Peyer's patch (tissue), 4 donors: Measurements from ENCODE around the gene EHD2. TPM values are rescaled to one million over a fixed set of nuclear protein-coding genes. Genes with fewer than 3 reads are reported as not detected.
"Not testable (repeated sequence)": the region's sequence is repeated elsewhere in the genome, so short reads cannot be mapped to it uniquely, and the experiment has no call there.

Experiments used
- DNase-seq, 3 donors: peaks; one replicate each; pipeline ENCODE4 v3.0.0-alpha.2; 2017 to 2019
- H3K27ac ChIP-seq, 4 donors: fragments of 200-600 bp; sonication (generic); one replicate each; pipeline ENCODE4 v1.5.1; 2016 to 2019
- H3K27me3 ChIP-seq, 2 donors: fragments of 200-600 bp; sonication (generic); one replicate each; pipeline ENCODE4 v1.5.1; 2019
- H3K36me3 ChIP-seq, 3 donors: fragments of 200-600 bp; sonication (generic); one replicate each; pipeline ENCODE4 v1.5.1; 2016 to 2019
- H3K4me1 ChIP-seq, 4 donors: fragments of 200-600 bp; sonication (generic); one replicate each; pipeline ENCODE4 v1.5.1; 2016 to 2019
- H3K4me3 ChIP-seq, 4 donors: fragments of 200-600 bp; sonication (generic); 1 replicate in 3 of 4; 2 replicates in 1 of 4; pipeline ENCODE4 v1.5.1; 2016 to 2019; ENCODE audit warnings: mild to moderate bottlenecking in 1 of 4
- H3K9me3 ChIP-seq, 4 donors: fragments of 200-600 bp; sonication (generic); one replicate each; pipeline ENCODE4 v1.5.1; 2016 to 2019; ENCODE audit warnings: mild to moderate bottlenecking in 1 of 4
- POLR2A ChIP-seq, 2 donors: fragments of 450-650 bp; IDR thresholded peaks; one replicate each; pipeline ENCODE4 v1.5.1; 2017; ENCODE audit warnings: antibody characterized with exemption in 2 of 2, mild to moderate bottlenecking in 2 of 2, moderate library complexity in 2 of 2
- total RNA-seq, 4 donors: library from RNA; depleted of rRNA; stranded (reverse); fragments of >200 nt; gene quantifications; one replicate each; pipeline ENCODE4 v1.1.0, GENCODE V29; 2016
- TF ChIP-seq, protein P1 (sequence below), 6 experiments: fragments of 450-650 bp in 4 of 6; fragments of 200-600 bp in 2 of 6; sonication (generic) in 1 of 6; IDR thresholded peaks; one replicate each; pipeline ENCODE4 v1.5.1; 2017 to 2019; ENCODE audit warnings: antibody characterized with exemption in 6 of 6, mild to moderate bottlenecking in 3 of 6, moderate library complexity in 1 of 6

EHD2 gene
- total RNA-seq, 4 donors from 2014 or later = 11.2 to 117 (median 23.0) TPM

DNA sequence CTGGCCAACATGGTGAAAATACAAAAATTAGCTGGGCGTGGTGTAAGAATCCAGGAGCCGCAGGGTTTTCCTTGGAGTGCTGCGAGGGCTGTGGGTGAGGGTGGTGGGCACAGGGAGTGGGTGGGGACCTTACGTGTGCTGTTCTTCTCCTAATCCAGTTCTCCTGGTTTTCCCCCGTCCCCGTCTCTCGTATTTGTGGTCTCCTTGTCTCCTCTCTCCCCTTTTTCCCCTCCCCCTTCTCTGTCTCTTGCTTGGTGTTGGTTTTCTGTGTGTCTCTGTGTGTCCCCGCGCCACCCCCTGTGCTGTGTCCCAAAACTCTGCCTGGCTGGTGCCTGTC lies 67.0 kb downstream of the EHD2 start:
- peaks cover 0 to 39% (median 0%) of the 10 kb centered on the region in 4 donors for H3K4me1 ChIP-seq
- H3K36me3 ChIP-seq = peaks cover 0 to 39% (median 0%) of the 10 kb centered on the region in 3 donors
- H3K27ac ChIP-seq = peak overlapping the region; percentile 91 to 98 (median 94)
- no peaks in the 10 kb centered on the region for H3K27me3 ChIP-seq
- H3K9me3 ChIP-seq = no peaks in the 10 kb centered on the region
- DNase-seq = no peak
- TF ChIP-seq POLR2A (IDR thresholded peaks at IDR 0.05) = no peak
- TF ChIP-seq, protein P1, sequence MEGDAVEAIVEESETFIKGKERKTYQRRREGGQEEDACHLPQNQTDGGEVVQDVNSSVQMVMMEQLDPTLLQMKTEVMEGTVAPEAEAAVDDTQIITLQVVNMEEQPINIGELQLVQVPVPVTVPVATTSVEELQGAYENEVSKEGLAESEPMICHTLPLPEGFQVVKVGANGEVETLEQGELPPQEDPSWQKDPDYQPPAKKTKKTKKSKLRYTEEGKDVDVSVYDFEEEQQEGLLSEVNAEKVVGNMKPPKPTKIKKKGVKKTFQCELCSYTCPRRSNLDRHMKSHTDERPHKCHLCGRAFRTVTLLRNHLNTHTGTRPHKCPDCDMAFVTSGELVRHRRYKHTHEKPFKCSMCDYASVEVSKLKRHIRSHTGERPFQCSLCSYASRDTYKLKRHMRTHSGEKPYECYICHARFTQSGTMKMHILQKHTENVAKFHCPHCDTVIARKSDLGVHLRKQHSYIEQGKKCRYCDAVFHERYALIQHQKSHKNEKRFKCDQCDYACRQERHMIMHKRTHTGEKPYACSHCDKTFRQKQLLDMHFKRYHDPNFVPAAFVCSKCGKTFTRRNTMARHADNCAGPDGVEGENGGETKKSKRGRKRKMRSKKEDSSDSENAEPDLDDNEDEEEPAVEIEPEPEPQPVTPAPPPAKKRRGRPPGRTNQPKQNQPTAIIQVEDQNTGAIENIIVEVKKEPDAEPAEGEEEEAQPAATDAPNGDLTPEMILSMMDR (IDR thresholded peaks at IDR 0.05) = no peak
- H3K4me3 ChIP-seq = peak overlapping the region in 3 of 4 donors; percentile 87 to 92 (median 89)

DNA sequence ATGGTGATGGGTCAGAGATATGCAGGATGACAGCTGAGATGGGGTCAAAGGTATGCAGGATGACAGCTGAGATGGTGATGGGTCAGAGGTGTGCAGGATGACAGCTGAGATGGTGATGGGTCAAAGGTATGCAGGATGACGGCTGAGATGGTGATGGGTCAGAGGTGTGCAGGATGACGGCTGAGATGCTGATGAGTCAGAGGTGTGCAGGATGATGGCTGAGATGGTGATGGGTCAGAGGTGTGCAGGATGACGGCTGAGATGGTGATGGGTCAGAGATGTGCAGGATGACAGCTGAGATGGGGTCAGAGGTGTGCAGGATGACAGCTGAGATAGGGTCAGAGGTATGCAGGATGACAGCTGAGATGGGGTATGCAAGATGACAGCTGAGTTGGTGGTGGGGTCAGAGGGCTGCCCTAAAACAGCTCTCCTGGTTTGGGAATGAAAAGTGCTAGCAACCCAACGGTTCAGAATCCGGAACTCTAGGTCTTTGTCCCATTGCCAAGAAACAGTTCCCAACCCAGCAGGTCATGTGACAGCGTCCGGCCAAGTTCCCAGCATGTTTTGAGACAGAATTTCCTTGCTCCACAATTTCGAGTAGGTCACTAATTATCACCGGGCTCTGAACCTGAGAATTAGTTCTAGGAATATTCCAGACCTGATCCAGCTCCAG lies 68.5 kb downstream of the EHD2 start:
- H3K4me1 ChIP-seq = peaks cover 0 to 37% (median 0%) of the 10 kb centered on the region in 4 donors
- no peaks in the 10 kb centered on the region for H3K27me3 ChIP-seq
- no peak for TF ChIP-seq POLR2A (IDR thresholded peaks at IDR 0.05)
- TF ChIP-seq, protein P1 (IDR thresholded peaks at IDR 0.05) = no peak
- H3K36me3 ChIP-seq = peaks cover 0 to 47% (median 0%) of the 10 kb centered on the region in 3 donors
- no peaks in the 10 kb centered on the region for H3K9me3 ChIP-seq
- peak overlapping the region in 1 of 4 donors; percentile 96 for H3K27ac ChIP-seq
- peak in 2 of 3 donors; percentile 56 to 62 for DNase-seq
- no peak overlapping the region for H3K4me3 ChIP-seq

DNA sequence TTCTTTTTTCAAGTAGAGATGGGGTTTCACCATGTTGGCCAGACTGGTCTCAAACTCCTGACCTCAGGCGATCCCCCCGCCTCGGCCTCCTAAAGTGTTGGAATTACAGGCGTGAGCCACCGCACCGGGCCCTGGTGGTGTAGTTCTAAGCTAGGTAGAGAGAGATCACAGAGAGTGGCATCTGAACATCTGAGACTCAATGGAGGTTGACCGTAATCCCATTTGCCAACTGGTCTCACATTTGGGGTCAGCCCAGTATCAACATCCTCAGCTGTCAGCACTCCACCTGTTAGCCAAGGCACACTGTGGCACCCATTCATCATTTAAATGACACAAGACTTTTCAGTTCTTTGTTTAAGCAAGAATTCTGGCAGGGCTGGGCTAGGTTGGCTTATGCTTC lies 73.3 kb downstream of the EHD2 start:
- Histone ChIP-seq H3K36me3 (peaks cover 0 to 44% (median 0%) of the 10 kb centered on the region in 3 donors), H3K27ac (no peak overlapping the region), H3K4me1 (peaks cover 0 to 7% (median 0%) of the 10 kb centered on the region in 4 donors), H3K9me3 (no peaks in the 10 kb centered on the region), H3K27me3 (no peaks in the 10 kb centered on the region), H3K4me3 (no peak overlapping the region)
- no peak for TF ChIP-seq POLR2A (IDR thresholded peaks at IDR 0.05)
- TF ChIP-seq, protein P1 (IDR thresholded peaks at IDR 0.05) = no peak
- DNase-seq = no peak

DNA sequence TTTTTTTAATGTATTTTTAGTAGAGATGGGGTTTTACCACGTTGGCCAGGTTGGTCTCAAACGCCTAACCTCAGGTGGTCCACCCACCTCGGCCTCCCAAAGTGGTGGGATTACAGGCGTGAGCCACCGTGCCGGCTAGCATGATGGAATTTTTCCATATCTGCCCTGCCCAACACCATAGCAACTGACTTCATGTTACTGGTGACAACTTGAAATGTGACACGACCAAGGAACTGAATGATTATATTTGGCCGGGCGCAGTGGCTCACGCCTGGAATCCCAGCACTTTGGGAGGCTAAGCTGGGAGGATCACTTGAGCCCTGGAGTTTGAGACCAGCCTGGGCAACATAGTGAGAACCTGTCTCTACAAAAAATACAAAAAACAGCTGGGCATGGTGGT lies 74.1 kb downstream of the EHD2 start:
- peaks cover 0 to 43% (median 0%) of the 10 kb centered on the region in 3 donors for H3K36me3 ChIP-seq

DNA sequence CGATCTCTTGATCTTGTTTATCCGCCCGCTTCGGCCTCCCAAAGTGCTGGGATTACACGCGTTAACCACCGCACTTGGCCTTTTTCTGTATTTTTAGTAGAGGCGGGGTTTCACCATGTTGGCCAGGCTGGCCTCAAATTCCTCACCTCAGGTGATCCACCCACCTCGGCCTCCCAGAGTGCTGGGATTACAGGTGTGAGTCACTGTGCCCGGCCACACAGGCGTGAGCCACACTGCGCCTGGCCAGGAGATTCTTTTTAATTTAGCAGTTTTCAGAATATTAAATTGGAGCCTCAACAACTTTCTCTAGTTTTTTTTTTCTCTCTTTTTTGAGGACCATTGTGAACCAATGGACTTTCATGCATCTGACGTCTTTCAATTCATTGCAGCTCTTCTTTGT lies 76.6 kb downstream of the EHD2 start:
- not testable (repeated sequence) for H3K4me3 ChIP-seq, H3K27ac ChIP-seq, H3K9me3 ChIP-seq, H3K27me3 ChIP-seq, H3K4me1 ChIP-seq, DNase-seq
- peaks cover 0 to 18% (median 0%) of the 10 kb centered on the region in 3 donors for H3K36me3 ChIP-seq

More for the DNA sequence above, 74.1 kb downstream of the EHD2 start:
- H3K9me3 ChIP-seq, H3K27ac ChIP-seq, H3K27me3 ChIP-seq, H3K4me3 ChIP-seq, DNase-seq, H3K4me1 ChIP-seq: not testable (repeated sequence)

DNA sequence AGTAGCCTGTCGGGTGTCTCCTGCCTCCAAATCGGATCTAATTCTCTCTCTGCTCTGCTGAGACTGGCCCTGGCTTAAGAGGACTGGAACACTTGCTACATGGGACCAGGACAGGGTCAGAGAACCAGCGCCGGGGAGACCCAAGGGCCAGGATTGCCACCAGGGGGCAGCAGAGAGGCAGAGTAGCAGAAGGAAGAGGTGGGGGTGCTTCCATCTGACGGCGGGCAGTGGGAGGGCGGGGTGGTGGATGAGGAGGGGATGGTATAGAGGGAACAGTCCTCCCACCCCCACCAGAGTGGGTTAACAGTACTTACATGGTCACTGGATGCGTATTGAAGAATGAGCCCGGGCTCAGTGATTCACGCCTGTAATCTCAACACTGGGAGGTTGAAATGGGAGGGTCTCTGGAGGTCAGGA lies 77.2 kb downstream of the EHD2 start:
- no peak overlapping the region for H3K4me3 ChIP-seq
- peak; percentile 74 to 91 (median 85) for DNase-seq
- peaks cover 0 to 12% (median 0%) of the 10 kb centered on the region in 3 donors for H3K36me3 ChIP-seq
- no peak overlapping the region for H3K27ac ChIP-seq
- H3K4me1 ChIP-seq = peaks cover 0 to 4% (median 0%) of the 10 kb centered on the region in 4 donors
- TF ChIP-seq, protein P1 (IDR thresholded peaks at IDR 0.05) = peak in 5 of 6 experiments; percentile 61 to 83 (median 63)
- no peak for TF ChIP-seq POLR2A (IDR thresholded peaks at IDR 0.05)
- H3K9me3 ChIP-seq = peaks cover 0 to 4% (median 0%) of the 10 kb centered on the region in 4 donors
- no peaks in the 10 kb centered on the region for H3K27me3 ChIP-seq
